GOT3 (cell line): ENCODE results near the gene AUTS2.

Experiments used
- DNase-seq: peaks from one replicate; lab custom pipeline; 2025; ENCODE audit warnings: mixed read lengths; lab: John Stamatoyannopoulos, UW

The AUTS2 gene

DNA sequence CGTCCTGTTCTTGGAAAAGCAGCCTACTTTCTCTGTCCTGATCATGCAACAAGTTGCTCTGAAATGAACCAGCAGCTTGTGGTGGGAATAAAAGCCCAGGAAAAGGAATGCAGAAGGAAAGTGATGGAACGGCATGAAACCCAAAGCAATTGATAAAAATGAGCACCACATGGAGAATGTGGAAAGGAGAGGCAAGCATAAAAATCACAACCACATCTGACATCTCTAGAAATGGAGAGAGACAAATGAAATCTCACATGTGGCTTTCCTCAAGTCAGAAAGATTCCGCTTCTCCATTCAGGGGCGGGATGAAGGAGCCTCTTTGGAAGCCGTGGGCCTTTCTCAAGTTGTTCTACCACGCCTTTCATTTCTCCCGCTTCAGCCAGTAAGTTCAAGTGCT, 902.0 kb downstream of the AUTS2 start:
- DNase-seq = no peak

DNA sequence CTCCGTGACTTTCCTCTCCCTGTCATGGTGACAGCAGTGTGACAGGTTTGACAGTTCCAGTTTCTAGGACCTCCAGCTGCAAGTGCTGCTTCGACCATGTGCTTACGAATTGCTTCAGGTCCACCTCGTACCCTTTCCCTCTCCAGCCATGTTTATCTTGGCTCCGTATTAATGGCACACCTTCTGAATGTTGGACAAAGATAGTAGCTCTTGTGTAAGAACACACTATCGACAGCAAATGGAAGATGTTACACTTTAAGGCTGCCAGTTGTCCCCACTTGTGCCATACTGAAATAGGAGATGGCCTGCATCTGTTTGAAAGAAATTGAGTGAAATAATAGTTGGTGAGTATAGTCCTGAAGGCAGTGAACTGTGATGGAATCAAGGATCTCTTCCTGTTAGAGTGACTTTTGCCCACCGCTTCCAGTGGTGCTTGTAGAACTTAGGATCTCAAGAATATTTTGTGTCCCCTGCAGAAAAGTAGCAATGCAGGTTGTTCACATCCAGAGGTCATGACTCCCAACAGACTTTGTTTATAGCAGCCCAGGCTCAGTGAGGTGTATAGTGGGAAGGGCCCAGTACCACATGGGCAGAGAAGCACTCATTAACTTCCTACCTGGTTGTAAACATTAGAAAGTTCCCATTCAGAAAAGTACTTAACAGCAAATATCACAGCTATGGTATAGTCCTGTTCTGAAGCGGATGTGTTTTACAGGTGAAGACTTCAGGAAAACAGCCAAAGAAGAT, 904.0 kb downstream of the AUTS2 start:
- no peak for DNase-seq

DNA sequence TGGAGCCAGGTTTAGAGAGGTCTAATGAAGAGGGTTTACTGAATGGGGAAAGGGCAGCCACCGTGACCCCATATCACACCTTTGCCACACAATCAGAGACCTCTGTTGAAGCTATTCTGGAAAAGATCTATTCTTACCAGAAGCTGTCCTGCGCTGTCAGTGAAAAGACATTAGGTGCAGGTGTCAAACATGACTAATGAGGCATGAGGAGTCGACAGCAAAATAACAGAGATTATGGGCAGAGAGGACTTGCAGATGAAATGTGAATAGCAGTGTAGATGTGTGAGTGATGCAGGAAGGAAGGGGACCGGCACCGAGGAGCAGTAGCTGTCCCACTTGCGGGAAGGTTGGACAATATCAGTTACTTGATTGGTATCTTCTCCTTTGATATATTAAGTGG, 906.0 kb downstream of the AUTS2 start:
- no peak for DNase-seq

DNA sequence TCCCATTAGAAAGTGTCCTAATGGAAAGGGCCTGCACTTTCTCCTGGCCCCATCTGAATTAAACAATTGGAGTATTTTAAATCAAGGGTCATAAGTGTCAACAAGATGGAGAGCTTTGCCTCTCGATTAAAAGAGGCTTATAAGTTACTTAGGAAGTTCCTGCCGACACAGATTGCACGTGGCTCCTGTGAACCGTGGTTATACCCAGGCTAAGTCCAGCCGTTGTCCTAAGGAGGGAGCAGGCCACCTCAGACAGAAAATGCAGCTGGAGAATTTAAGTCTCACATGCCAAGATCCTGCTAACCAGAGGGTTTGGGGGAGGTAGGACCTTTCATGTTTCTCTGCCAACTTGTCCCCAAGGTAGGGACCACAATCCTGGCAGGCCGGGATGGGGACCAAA, 907.2 kb downstream of the AUTS2 start:
- no peak for DNase-seq

DNA sequence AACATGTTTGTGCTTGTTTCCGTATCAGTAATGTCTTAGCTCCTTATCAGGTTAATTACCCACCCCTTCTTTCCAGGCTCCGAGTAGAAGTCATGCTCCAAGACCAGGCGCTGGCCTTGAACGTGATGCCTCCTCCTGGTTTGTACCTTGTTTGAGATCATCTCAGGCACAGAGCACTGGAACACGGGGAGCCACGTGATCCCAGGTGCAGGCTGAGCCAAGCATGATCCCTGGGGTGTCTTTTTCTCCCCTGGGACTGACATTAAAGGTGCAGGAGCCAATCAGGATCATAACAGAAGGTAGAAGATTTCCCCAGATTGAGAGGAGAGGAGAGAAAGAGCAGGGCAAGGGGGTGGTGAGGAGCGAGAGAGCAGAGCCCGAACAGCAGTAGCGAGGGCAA, 907.6 kb downstream of the AUTS2 start:
- DNase-seq = no peak

DNA sequence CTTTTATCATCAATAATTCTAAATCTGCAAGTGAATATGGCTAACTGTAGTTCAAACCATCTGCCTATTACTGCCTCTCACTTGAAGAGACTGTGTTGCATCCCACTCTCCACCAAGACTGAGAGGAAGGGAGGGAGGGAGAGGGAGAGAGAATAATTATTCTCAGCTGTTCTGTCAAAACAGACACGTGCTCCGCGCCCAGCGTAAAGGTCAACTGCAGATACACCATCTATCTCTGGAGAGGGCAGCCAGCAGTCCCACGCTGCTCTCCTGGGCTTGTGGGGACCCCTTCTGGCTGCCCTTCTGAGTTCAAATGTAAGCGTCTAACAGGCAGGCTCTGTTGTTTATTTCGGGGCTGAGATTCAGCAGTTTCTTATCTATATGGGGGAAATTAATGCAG, 908.2 kb downstream of the AUTS2 start:
- no peak for DNase-seq

DNA sequence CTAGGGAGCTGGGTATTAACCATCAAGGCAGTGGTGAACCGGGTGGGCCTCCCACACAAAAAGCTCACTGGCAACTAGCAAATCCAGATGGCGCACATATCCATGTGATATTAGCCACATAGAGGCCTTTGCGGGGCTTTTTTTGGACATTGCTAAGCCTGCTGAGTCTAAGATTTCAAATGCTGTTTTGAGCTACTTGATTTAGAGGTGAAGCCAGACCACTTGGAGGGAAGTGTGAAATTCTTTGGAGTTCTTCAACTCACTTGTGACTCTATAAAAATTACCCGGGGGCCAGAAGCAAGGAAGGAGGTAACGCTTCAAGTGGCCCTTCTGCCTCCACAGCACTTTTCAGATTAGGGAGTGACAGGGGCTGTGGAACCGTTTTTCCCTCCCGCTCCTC, 913.9 kb downstream of the AUTS2 start:
- no peak for DNase-seq

DNA sequence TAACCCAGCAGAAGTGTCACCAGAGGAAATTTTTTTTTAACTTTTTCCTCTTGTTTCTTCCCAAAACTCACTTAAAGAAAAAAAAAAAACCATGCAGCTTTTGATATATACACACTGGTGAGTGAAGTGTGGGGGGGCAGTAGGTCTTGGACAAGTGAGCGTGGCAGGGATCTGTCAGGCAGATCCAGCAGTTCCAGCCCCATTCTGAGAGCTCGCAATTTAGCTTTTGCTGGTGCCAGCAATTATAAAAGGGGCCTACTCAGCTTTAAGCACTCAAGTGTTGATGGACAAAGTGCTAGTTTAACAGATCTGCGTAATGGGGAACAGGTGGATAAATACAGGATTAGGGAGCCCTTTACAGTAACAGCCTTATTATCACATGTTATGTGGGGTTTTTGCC, 914.5 kb downstream of the AUTS2 start:
- DNase-seq = no peak

DNA sequence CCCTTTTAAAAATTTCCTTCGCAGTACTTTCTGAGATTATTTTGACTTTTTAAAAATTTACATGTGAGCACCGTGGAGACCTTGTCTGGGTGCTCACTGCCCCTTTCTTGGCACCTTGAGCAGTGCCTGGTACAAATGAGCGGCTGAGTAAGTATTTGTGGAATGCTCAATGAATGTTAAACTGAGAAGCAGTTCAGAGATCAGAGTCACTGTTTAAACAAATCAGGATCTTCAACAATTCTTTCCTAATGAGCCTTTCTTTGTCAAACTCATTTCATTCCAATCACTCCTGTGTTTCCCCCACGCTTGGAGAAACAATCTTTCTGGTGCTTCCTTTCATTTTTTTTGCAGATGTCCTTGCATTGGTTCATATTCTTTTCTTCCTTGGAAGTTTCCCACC, 922.3 kb downstream of the AUTS2 start:
- DNase-seq = no peak

DNA sequence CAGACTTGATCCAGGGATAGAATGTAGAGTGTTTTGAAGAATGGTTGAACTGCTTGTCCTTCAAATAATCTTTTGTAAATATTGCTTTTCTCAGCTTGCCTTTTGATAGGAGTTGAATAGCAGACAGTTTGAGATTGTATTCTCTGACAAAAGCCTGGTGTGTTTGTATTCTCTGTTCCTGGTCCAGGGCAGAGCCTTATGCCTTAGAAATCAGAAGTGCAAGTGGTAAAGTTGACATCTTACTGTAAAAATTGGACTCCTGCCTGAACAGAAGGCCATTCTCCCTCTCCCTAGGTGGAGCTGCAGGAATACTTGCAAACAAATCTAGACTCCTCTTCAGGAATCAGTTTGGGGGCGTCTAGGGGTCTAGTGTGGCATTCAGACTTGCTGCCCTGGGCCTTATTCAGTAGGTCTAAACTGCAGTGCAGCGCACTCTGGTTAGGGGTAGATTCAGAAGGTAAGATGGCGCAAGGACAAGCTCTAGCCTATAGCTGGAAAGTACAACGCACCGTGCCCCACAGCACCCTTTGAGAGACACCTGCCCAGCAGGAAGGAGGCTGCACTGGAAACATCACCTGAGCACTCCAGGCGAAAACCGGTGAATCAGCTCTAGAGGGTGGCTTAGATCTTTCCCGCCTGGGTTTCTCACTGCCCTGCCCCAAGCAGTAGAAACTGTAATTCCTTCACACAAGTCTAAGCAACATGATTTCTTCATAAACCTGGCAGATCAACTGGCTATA, 925.1 kb downstream of the AUTS2 start:
- no peak for DNase-seq

DNA sequence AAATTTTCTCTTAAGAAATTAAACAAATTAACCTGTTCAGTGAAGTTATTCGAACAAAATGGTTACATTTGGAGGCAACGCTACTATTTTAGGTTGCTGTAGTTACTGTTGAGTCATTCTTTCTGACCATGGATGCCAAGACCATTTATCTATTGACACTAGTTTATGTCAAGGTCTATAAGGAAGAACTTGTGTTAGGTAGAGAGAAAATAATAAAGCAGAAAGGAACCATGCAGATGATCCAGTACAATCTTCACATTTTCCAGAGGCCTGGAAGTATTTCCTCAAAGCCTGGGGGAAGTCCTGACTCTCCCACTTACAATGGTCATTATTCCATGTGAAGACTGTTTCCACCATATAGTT, 925.7 kb downstream of the AUTS2 start:
- no peak for DNase-seq

DNA sequence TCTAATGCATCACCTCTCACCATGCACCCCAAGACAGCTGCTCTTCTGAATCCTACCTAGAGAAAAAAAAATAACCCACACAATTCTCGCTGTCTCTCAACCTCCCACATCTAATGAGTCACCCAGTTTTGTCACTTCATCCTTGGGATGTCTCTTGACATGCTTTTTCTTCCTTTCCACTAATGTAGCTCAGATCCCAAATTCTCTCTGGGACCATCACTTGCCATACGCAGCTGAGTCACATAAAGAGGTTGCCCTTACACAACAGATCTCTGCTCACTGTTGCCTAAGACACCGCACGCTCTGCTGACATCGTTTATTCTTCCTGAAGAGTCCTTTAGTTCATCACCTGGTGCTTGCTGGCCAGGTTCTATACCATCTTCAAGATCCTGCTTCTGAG, 927.7 kb downstream of the AUTS2 start:
- no peak for DNase-seq

DNA sequence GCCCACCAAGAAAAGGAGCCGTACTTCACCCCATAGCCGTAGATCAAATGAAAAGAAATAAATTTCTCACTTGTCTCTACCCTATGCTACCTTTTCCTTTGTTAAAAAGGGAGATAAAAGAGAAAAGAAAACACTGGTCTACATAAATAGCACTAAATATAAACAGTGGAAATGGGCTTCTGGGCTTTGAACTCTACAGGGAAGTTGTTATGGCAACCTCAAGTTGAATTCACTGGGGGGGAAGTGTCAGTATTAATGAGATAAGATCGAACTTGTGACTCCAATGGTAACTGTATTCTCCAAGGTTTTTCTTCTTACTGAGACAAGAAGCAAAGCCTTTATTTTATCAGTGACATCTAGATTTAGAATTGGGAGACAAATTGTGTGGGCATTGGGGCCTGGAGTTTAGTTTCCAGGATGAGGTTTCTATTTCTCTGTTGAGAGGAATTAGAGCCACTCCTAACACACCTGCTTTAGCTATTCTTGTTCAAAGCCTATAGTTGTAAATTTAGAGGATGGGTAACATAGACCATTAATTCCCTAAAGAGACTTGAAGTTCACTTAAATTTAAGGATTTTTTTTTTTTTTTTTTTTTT, 929.3 kb downstream of the AUTS2 start:
- no peak for DNase-seq

DNA sequence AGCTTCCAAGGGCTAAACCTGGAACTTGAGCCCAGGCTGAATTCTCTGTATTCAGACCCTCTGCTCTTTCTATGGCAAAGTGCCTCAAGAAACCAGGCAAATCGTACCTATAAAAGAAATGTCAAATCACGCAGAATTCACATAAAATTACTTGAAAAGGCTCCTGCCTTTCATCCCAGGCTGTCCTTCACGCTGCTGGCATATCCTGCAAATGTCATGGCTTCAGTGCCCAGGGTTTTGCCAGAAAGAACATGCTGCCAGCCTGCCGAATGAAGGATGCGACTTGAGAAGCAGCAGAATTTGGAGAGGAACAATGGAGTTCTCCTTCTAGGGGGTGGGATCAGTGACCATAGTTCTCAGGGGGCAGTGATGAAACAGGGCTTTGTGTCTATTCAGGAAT, 931.2 kb downstream of the AUTS2 start:
- DNase-seq = no peak

DNA sequence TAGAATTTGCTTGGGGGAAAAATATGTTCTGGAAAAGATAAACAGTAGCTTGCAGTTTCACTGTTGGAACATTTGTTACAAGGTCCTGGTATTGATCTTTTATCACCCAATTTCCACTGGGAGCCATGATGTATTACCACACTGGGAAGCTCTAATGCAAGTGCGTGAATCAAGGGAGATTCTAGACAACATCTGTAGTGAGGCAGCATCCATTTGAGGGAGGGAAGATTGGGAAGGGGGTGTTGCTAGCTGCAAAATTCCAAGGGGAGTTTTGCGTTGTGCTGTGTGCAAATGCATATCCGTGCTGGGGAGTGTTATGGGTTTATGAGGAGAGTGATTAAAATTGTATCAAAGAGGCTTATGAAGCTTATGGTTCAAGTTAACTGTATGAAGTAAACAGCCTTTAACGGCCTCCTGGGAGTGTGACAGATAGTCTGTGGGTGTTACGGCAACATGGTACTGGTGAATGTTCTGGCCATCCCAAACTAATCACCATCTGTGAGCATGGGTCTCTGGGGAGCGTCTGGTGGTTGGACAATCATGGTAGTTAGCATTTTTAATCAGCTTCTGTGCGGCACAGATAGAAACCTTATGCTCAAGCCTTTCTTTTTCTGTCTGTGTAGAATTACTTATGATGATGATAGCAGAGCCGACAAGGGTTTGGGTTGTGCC, 931.8 kb downstream of the AUTS2 start:
- no peak for DNase-seq

DNA sequence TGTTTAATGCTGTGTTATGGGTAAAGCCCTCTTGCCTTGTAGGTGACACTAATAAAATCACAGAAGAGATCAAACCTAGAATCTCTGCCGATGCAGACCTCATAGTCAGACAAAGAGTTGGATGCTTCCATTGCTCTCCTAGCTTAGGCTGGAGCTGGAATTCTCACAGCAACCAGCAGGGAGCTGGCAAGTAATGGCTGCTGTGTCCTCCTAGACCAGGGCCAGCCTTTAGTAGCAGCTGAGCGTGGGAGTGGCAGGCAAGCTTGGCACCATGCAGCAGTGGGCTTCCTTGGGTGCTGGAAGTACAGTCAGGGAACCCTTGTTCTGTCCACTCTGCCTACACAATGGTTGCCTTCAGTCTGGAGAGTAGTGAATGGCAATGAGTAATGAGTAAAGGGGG, 935.3 kb downstream of the AUTS2 start:
- DNase-seq = no peak

DNA sequence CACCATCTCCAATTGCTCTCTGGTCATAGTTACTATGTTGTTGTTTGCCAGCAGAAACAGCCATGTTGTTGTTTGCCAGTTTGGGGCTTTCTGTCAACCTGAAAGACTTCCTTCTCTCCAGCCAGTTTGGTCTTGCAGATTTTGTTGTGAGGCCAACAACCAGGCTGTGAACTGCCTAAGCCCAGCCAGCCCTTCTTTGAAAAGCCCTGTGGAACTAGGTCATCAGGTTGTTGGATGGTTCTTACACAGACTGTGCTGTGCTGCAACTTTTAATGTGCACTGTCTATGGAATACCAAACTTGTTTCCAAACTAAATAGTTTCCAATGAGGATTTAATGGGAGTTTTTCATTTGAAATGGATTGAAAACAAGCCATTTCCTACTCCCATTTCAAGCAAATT, 940.9 kb downstream of the AUTS2 start:
- DNase-seq = no peak

DNA sequence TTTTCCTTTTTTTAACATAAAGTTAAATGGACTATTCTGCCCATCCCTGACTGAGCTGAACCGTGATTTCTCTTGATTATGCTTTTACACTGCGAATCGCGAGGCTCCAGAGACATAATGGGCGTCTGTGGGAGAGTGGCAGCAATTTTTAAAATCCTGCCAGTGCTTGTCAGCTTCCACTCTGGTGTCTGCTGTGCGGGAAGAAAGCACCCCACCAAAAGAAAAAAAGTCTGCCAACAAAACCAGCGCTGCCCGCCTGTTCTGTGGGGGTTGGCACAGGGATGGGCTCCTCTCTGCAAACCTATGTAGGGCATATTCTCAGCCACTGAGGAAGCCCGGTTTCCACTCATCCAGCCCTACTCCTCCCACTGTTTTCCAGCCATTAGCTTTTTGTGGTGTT, 941.3 kb downstream of the AUTS2 start:
- DNase-seq = no peak

DNA sequence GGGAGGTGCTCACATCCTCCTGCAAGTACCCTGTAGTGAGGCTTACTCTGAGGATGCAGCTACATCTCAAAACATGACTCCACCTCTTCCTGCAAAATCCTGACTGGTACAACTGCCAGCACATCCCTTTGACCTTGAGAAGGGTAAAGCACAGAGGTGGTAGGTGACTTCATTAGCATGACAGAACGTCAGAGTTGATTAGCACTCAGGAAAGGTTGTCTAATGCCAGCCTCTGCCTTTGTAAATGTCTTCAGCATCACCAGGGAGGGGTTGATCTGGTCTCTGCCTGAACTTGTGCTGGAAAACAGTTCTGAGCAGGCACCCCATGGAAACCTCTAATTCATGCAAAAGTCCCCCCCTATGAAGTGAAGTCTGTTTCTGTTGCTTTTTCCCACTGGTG, 942.4 kb downstream of the AUTS2 start:
- no peak for DNase-seq

DNA sequence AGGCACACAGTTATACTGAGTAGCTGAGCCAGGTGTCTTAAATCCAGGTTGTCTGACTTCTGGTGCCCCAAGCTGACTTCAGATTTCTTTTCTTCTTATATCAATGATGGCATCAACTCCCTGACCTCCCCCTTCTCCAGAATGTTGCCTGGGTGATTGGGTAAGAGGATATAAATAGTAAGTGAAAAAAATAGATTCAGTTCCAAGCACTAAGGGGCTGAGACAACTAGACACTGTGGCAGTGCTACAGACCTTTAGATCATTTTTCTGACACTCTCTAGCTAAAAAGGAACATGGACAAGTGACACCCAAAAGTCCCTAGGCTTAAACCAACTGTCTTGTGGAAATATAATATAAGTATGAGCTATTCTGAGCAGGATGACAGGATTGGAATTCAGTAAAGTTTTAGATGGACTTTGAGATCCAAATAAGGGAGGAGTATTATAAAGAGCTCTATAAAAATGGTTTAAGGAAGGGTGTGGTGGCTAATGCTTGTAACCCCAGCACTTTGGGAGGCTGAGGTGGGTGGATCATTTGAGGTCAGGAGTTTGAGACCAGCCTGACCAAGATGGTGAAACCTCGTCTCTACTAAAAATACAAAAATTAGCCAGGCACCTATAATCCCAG, 944.6 kb downstream of the AUTS2 start:
- no peak for DNase-seq

DNA sequence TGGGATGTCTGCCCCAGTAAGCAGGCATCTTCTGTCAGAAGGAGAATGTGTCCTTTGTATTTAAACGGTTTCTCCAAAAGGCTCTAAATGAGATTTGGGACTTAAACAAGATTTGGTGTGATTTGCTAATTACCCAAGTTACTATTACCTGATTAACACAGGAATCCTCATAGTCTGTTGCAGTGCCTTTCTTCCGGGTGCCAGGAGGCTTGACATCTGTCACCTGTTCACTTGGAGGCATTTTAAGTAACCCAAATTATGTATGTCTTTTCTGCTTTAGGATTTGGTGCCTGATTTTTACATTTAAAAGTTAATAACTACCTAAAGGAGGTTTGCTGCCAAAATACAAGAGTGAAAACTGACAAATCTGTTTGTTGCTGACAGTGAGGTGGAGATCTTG, 945.7 kb downstream of the AUTS2 start:
- no peak for DNase-seq

DNA sequence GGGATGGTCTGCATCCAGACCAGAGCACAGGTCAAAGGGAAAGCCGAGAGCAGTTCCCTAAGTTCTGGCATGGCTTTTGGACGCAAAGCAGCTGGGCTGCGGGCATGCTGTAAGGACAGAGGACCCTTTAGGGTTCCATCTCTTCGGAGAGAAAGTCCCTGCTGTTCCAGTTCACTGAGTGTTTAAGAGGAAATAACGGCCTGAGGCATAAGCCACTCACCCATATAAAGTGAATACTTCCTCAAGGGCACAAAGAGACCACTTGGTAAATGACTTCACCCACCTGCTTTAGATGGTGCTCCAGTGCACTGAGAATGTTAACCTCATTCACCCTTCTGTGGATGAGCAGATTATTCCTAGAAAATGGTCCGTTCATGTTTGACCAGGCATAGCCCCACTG, 946.9 kb downstream of the AUTS2 start:
- no peak for DNase-seq

DNA sequence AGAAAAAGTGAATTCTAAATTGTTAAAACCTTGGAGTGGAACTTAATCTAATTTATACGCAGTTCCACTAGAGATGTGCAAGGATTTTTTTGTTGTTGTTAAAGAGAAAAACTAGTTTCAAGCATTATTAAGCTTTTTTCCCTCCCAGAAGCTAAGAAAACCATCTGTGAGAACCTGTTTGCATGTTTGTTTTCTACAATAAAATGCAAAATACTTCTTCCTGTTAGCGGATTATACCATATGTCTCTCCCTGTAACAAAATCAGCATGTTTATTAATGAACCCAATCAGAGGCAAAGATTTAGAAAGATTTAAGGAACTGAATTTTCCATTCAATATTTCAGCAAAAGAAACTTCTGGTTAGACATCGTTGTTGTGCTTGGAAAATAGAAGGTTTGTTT, 953.9 kb downstream of the AUTS2 start:
- no peak for DNase-seq
